ENCODE data around the gene TAC3. TPM values are rescaled to one million over a fixed set of nuclear protein-coding genes. Genes with fewer than 3 reads are reported as not detected.
"Not testable (repeated sequence)": the region's sequence is repeated elsewhere in the genome, so short reads cannot be mapped to it uniquely, and the experiment has no call there.

TAC3 gene
- total RNA-seq, 1 donor from 2014 or later: not detected

- peak in 1 of 2 donors; percentile 42 for DNase-seq (ENCODE audit: low read depth in 2 of 2)
Measured at GRCh38 chr12:56985714-56986113, 30.6 kb downstream of the TAC3 start.

DNA sequence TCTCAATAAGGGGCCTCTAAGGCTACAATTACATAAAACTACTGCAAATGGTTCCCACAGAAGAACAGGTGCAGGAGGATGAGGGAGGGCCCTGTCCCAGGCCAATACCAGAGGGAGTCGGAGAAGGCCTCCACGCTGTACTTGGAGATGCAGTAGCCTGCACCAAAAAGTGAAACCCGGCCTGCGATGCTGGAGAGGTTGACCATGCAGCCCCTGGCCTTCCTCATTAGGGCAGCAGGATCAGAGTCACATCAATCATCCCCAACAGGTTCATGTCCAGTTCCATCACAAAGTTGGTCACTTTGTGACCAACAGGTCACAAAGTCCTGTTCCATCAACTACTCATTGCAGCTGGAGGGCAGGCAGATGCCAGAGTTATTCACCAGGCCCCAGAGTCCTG, 32.9 kb downstream of the TAC3 start:
- DNase-seq (ENCODE audit: low read depth in 2 of 2): no peak

GRCh38 chr12:56982578-56983236, 33.6 kb downstream of the TAC3 start:
- DNase-seq (ENCODE audit: low read depth in 2 of 2): not testable (repeated sequence)

- DNase-seq (ENCODE audit: low read depth in 2 of 2): no peak
Measured at GRCh38 chr12:56980941-56981530, 35.3 kb downstream of the TAC3 start.

DNA sequence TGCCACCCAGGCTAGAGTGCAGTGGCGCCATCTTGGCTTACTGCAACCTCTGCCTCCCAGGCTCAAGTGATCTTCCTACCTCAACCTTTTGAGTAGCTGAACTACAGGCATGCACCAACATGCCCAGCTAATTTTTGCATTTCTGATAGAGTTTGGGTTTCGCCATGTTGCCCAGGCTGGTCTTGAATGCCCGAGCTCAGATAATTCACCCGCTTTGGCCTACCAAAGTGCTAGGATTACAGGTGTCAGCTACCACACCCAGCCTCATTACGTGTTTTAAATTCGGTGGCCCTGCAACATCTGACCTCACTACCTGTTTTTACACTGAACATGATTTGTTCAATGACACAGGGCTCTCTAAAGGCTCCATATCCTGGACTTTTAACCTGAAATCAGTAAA, 36.1 kb downstream of the TAC3 start:
- DNase-seq (ENCODE audit: low read depth in 2 of 2): no peak

DNA sequence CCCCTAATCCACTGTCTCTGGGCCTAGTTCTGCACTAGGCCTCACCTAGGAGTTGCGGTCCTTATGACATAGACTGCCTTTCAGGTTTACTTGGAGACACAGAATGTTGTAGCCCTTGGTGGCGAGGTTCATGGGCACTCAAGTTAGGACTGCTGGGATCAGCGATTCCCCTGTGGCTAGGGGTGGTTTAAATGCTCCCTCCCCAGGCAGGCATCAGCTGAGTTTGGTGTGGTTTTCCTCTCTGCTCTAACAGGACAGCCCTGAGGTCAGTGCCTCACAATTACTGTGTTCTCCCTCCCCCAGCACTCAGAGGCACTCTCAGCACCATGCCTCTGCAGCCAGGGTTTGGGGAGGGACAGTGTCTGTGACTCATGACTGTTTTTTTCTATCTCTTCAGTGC, 36.7 kb downstream of the TAC3 start:
- DNase-seq (ENCODE audit: low read depth in 2 of 2): no peak

GRCh38 chr12:56978397-56979138, 37.8 kb downstream of the TAC3 start:
- DNase-seq (ENCODE audit: low read depth in 2 of 2): no peak

DNA sequence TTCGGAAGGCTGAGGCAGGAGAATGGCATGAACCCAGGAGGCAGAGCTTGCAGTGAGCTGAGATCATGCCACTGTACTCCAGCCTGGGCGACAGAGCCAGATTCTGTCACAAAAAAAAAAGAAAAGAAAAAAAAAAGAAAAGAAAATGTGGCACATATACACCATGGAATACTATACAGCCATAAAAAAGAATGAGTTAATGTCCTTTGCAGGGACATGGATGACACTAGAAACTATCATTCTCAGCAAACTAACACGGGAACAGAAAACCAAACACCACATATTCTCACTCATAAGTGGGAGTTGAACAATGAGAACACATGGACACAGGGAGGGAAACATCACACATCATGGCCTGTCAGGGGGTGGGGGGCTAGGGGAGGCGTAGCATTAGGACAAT, 39.0 kb downstream of the TAC3 start:
- not testable (repeated sequence) for DNase-seq (ENCODE audit: low read depth in 2 of 2)

DNA sequence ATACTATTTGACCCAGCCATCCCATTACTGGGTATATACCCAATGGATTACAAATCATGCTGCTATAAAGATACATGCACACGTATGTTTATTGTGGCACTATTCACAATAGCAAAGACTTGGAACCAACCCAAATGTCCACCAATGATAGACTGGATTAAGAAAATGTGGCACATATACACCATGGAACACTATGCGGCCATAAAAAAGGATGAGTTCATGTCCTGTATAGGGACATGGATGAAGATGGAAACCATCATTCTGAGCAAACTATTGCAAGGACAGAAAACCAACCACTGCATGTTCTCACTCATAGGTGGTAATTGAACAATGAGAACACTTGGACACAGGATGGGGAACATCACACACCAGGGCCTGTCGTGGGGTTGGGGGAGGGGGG, 42.1 kb downstream of the TAC3 start:
- DNase-seq (ENCODE audit: low read depth in 2 of 2): not testable (repeated sequence)

DNA sequence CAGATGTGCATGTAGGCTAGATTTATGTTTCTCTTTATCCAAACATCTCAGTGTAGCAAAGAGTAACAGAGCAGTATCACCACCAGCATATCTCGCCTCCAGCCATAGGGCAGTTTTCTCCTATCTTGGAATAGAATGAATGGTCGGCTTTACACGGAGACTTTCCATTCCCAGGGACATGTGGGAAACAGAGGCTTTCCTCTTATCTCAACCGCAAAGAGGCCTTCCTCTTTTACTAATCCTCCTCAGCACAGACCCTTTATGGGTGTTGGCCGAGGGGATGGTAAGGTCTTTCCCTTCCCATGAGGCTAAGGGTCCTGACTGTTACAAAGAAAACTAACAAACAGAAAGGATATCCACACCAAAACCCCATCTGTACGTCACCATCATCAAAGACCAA, 47.4 kb downstream of the TAC3 start:
- DNase-seq (ENCODE audit: low read depth in 2 of 2): not testable (repeated sequence)

GRCh38 chr12:56965997-56966642, 50.2 kb downstream of the TAC3 start:
- not testable (repeated sequence) for DNase-seq (ENCODE audit: low read depth in 2 of 2)

- not testable (repeated sequence) for DNase-seq (ENCODE audit: low read depth in 2 of 2)
Measured at GRCh38 chr12:56965124-56965523, 51.2 kb downstream of the TAC3 start.

DNA sequence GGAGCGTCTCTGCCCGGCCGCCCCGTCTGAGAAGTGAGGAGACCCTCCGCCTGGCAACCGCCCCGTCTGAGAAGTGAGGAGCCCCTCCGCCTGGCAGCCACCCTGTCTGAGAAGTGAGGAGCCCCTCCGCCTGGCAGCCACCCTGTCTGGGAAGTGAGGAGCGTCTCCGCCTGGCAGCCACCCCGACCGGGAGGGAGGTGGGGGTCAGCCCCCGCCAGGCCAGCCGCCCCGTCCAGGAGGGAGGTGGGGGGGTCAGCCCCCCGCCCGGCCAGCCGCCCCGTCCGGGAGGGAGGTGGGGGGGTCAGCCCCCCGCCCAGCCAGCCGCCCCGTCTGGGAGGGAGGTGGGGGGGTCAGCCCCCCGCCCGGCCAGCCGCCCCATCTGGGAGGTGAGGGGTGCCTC, 52.8 kb downstream of the TAC3 start:
- DNase-seq (ENCODE audit: low read depth in 2 of 2): not testable (repeated sequence)

- DNase-seq (ENCODE audit: low read depth in 2 of 2): not testable (repeated sequence)
Measured at GRCh38 chr12:56962247-56962646, 54.1 kb downstream of the TAC3 start.

Other genes with a start within 250 kb of the TAC3 start
- not detected in 2 replicates for gene SDR9C7, start 82.1 kb downstream of the TAC3 start, total RNA-seq
- gene RDH16, start 58.9 kb downstream of the TAC3 start, total RNA-seq: under 0.01 and 0.13 TPM in 2 replicates
- 5.6 and 9.9 TPM in 2 replicates for gene ZBTB39, start 10.0 kb downstream of the TAC3 start, total RNA-seq
- gene MYO1A, start 33.6 kb upstream of the TAC3 start, total RNA-seq: under 0.01 and 0.13 TPM in 2 replicates
- gene NEMP1, start 62.3 kb upstream of the TAC3 start, total RNA-seq: 5.5 and 6.1 TPM in 2 replicates
- 5.4 and 13.9 TPM in 2 replicates for gene NAB2, start 72.6 kb upstream of the TAC3 start, total RNA-seq
- gene STAT6, start 94.8 kb upstream of the TAC3 start, total RNA-seq: 8.5 and 11.0 TPM in 2 replicates
- gene LRP1, start 112.0 kb upstream of the TAC3 start, total RNA-seq: 0.26 and 0.76 TPM in 2 replicates
- not detected in 2 replicates for gene LRP1-AS, start 131.1 kb upstream of the TAC3 start, total RNA-seq
- gene NXPH4, start 200.3 kb upstream of the TAC3 start, total RNA-seq: under 0.01 TPM in 1 of 2 replicates, not detected in the other
- 153 and 155 TPM in 2 replicates for gene SHMT2, start 213.2 kb upstream of the TAC3 start, total RNA-seq
- 0.13 TPM in 2 replicates for gene STAC3, start 234.7 kb upstream of the TAC3 start, total RNA-seq